Measurements from ENCODE around the gene CLIP3.
"Not testable (repeated sequence)": the region's sequence is repeated elsewhere in the genome, so short reads cannot be mapped to it uniquely, and the experiment has no call there.

The CLIP3 gene

DNA sequence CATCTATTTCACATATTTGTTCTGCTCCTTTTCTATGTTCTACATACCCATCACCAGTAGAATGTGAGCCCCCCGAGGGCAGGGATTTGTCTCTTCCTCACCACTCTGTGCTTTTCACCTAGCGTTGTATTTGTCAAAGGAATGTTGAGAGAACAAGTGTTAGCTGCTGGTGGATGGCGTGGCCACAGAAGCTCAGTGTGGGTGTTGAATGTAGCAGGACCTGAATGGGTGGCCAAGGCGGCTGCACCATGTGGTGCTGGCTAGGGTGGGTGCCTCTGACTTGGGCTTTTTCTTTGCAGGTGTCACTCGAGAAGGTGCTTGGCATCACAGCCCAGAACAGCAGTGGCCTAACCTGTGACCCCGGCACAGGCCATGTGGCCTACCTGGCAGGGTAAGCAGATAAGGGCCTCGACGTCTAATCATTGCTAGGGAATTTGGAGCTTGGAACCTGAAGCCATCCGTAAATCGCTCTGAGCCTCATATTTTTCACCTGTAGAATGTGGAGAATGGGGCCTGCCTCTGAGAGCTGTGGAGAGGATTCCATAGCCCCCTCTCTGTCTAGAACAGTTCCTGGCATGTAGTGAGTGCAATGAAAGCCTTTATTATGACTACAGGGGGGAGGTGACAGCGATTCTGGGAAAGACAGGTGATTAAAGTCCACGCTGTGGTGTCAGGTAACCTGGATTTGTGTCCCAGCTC, 26.0 kb upstream of the CLIP3 start:
- no peak for TF ChIP-seq ZNF274 (IDR thresholded peaks at IDR 0.05; ENCODE audit: low read depth, low read length)
- no peak overlapping the region for H3K4me3 ChIP-seq (ENCODE audit: low read length)

- H3K4me3 ChIP-seq (ENCODE audit: low read length): peak within 1 kb of the TSS; percentile 92
- TF ChIP-seq ZNF274 (IDR thresholded peaks at IDR 0.05; ENCODE audit: low read depth, low read length): no peak
Measured at GRCh38 chr19:36054733-36055686, 22.3 kb upstream of the CLIP3 start, which contains the start of gene WDR62. WDR62 (plus strand) TSS chr19:36054897; CDS start chr19:36054972, 75 bp downstream.

DNA sequence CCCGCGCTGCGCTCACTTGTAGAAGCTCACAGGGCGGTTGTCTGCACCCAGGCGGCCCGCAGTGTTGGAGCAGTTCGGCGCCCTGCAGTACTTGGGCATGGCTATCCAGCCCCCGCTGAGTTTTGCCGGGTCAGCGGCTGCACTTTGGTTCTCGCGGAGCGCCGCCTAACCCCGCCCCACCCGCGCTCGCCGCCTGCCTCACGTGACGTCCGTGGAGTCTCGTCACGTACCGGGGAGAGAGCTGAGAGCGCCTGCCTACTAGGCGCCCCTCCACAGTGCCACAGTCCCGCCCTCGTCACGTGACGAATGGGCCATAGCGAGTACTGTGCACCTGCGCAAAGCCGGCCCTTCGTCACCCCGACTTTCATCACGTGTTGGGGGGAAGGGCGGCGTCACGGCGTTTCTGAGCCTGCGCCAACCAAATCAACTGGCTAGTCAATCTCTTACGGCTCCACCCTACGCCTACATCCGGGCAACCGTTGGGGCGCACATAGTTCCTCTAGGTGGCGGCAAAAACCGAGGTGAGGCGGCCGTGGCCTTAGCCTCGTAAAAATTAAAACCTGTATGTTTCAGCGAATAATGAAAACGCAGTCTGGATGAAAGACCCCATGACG, 21.6 kb upstream of the CLIP3 start, which contains the start of gene THAP8:
Gene THAP8 (minus strand): TSS at position 167 of the 614 bp plus-strand sequence. CDS start 68 bp downstream, at position 99.
- H3K4me3 ChIP-seq (ENCODE audit: low read length): peak within 1 kb of the TSS; percentile 92
- TF ChIP-seq ZNF274 (IDR thresholded peaks at IDR 0.05; ENCODE audit: low read depth, low read length): no peak

GRCh38 chr19:36051637-36052036, 19.0 kb upstream of the CLIP3 start:
- H3K4me3 ChIP-seq (ENCODE audit: low read length): no peak overlapping the region
- no peak for TF ChIP-seq ZNF274 (IDR thresholded peaks at IDR 0.05; ENCODE audit: low read depth, low read length)

- TF ChIP-seq ZNF274 (IDR thresholded peaks at IDR 0.05; ENCODE audit: low read depth, low read length): no peak
- H3K4me3 ChIP-seq (ENCODE audit: low read length): no peak overlapping the region
Measured at GRCh38 chr19:36051236-36051635, 18.6 kb upstream of the CLIP3 start.

- no peak for TF ChIP-seq ZNF274 (IDR thresholded peaks at IDR 0.05; ENCODE audit: low read depth, low read length)
- H3K4me3 ChIP-seq (ENCODE audit: low read length): no peak overlapping the region
Measured at GRCh38 chr19:36049080-36049698, 16.5 kb upstream of the CLIP3 start.

GRCh38 chr19:36047835-36048234, 15.2 kb upstream of the CLIP3 start:
- no peak overlapping the region for H3K4me3 ChIP-seq (ENCODE audit: low read length)
- TF ChIP-seq ZNF274 (IDR thresholded peaks at IDR 0.05; ENCODE audit: low read depth, low read length): no peak

- no peak for TF ChIP-seq ZNF274 (IDR thresholded peaks at IDR 0.05; ENCODE audit: low read depth, low read length)
- H3K4me3 ChIP-seq (ENCODE audit: low read length): no peak overlapping the region
Measured at GRCh38 chr19:36046443-36047050, 13.9 kb upstream of the CLIP3 start.

- no peak for TF ChIP-seq ZNF274 (IDR thresholded peaks at IDR 0.05; ENCODE audit: low read depth, low read length)
- no peak overlapping the region for H3K4me3 ChIP-seq (ENCODE audit: low read length)
Measured at GRCh38 chr19:36043952-36044351, 11.3 kb upstream of the CLIP3 start.

GRCh38 chr19:36041831-36042230, 9.2 kb upstream of the CLIP3 start:
- TF ChIP-seq ZNF274 (IDR thresholded peaks at IDR 0.05; ENCODE audit: low read depth, low read length): no peak
- no peak overlapping the region for H3K4me3 ChIP-seq (ENCODE audit: low read length)

DNA sequence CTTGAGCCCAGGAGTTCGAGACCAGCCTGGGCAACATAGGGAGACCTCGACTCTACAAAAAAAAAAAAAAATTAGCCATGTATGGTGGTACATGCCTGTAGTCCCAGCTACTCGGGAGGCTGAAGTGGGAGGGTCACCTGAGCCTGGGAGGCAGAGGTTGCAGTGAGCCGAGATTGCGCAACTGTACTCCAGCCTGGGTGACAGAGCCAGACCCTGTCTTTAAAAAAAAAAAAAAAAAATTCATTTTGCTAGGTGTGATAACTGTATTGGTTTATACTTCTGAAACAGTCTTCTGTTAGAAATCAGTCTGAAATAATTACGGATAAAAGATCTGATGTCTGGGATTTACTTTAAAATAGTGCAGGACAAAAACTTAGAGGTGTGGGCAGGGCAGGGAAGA, 8.4 kb upstream of the CLIP3 start:
- not testable (repeated sequence) for H3K4me3 ChIP-seq (ENCODE audit: low read length)

DNA sequence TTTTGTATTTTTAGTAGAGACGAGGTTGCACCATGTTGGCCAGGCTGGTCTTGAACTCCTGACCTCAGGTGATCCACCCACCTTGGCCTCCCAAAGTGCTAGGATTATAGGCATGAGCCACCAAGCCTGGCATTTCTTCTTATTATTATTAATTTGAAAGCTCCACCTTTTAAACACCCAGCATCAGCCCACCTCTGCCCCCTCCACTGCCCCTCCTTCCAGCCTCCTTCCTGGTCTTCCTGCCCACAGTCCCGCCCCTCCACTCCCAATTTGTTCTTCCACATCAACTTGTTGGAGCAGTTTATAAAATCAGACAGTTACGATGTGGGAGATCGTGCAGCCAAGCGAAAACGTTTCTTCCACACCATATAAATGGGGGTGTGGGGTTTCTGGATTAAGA, 7.8 kb upstream of the CLIP3 start:
- no peak for TF ChIP-seq ZNF274 (IDR thresholded peaks at IDR 0.05; ENCODE audit: low read depth, low read length)
- no peak overlapping the region for H3K4me3 ChIP-seq (ENCODE audit: low read length)

DNA sequence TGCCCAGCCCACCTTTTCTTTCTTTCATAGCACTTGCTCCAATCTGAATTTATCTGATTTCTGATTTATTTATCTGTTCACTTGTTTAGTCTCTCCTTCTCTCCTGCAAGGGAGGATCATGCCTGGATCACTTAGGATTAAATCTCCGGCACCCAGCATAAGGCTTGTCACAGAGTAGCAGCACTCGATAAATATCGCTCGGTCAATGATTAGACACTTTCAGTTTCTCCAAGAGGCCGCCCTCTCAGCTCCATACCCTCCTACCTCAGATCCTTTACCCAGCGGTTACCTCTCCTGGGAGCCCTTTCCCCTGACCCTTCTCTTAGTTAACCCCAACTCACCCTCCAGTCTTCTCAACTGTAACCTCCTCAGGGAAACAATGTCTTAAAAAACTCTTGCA, 1.4 kb downstream of the CLIP3 start:
- no peak for TF ChIP-seq ZNF274 (IDR thresholded peaks at IDR 0.05; ENCODE audit: low read depth, low read length)
- no peak overlapping the region for H3K4me3 ChIP-seq (ENCODE audit: low read length)

All from GM08714 (cell line).